HL-60 (cell line): ENCODE data around the gene UGT2A3.

Source experiments
- GABPA ChIP-seq: IDR thresholded peaks from 2 replicates; pipeline ENCODE4 v1.6.1; 2012; ENCODE audit warnings: low read depth
- POLR2AphosphoS5 ChIP-seq: IDR thresholded peaks from 2 replicates; pipeline ENCODE4 v1.6.1; 2012; ENCODE audit warnings: low read depth
- TF ChIP-seq, protein P1 (sequence below): IDR thresholded peaks from one replicate; pipeline ENCODE4 v1.5.1; 2011; ENCODE audit warnings: low read length, control low read depth, inconsistent platforms; ENCODE audit not compliant: insufficient read depth
- TF ChIP-seq, protein P2 (sequence below): IDR thresholded peaks from 2 replicates; pipeline ENCODE4 v1.6.1; 2012; ENCODE audit warnings: low read depth; ENCODE audit not compliant: insufficient replicate concordance

DNA sequence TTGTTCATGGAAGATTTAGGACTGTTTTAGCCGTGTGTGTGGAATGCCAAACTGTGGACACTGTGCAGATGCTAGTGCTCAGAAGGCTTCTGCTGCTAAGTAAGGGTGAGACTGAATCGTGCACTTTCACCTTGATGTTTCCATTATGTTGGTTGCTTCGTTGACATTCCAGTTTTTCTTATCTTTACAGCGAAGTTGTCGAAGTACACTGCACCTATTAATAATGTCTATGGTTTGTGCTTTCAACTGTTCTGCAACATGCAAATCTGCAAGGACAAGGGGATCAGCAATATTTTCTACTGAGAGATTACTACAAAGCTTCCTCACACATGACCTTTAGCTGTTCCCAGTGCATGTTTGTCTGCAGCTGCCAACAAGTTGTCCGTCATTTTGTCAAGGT, 67.7 kb downstream of the UGT2A3 start:
- TF ChIP-seq, protein P1, sequence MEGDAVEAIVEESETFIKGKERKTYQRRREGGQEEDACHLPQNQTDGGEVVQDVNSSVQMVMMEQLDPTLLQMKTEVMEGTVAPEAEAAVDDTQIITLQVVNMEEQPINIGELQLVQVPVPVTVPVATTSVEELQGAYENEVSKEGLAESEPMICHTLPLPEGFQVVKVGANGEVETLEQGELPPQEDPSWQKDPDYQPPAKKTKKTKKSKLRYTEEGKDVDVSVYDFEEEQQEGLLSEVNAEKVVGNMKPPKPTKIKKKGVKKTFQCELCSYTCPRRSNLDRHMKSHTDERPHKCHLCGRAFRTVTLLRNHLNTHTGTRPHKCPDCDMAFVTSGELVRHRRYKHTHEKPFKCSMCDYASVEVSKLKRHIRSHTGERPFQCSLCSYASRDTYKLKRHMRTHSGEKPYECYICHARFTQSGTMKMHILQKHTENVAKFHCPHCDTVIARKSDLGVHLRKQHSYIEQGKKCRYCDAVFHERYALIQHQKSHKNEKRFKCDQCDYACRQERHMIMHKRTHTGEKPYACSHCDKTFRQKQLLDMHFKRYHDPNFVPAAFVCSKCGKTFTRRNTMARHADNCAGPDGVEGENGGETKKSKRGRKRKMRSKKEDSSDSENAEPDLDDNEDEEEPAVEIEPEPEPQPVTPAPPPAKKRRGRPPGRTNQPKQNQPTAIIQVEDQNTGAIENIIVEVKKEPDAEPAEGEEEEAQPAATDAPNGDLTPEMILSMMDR, result no peak
- TF ChIP-seq GABPA (no peak), POLR2AphosphoS5 (no peak)
- TF ChIP-seq, protein P2, sequence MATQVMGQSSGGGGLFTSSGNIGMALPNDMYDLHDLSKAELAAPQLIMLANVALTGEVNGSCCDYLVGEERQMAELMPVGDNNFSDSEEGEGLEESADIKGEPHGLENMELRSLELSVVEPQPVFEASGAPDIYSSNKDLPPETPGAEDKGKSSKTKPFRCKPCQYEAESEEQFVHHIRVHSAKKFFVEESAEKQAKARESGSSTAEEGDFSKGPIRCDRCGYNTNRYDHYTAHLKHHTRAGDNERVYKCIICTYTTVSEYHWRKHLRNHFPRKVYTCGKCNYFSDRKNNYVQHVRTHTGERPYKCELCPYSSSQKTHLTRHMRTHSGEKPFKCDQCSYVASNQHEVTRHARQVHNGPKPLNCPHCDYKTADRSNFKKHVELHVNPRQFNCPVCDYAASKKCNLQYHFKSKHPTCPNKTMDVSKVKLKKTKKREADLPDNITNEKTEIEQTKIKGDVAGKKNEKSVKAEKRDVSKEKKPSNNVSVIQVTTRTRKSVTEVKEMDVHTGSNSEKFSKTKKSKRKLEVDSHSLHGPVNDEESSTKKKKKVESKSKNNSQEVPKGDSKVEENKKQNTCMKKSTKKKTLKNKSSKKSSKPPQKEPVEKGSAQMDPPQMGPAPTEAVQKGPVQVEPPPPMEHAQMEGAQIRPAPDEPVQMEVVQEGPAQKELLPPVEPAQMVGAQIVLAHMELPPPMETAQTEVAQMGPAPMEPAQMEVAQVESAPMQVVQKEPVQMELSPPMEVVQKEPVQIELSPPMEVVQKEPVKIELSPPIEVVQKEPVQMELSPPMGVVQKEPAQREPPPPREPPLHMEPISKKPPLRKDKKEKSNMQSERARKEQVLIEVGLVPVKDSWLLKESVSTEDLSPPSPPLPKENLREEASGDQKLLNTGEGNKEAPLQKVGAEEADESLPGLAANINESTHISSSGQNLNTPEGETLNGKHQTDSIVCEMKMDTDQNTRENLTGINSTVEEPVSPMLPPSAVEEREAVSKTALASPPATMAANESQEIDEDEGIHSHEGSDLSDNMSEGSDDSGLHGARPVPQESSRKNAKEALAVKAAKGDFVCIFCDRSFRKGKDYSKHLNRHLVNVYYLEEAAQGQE, result no peak
